Activated CD4-positive, CD25-positive, alpha-beta regulatory T cell treated with anti-CD3 and anti-CD28 coated beads, Interleukin-2, amount 50 U/mL, for 24 hours (primary cell): ENCODE results near the gene FLOT2.
"Not testable (repeated sequence)": the region's sequence is repeated elsewhere in the genome, so short reads cannot be mapped to it uniquely, and the experiment has no call there.

Source experiments
- ATAC-seq, 2 donors: fragments of 150-1000 bp; cut with Tn5 transposase; one replicate each; pipeline ENCODE4 v1.10.0; 2021; ENCODE audit warnings: mild to moderate bottlenecking in 1 of 2, moderate library complexity in 1 of 2

FLOT2 gene

GRCh38 chr17:28842282-28843012 is 55.1 kb downstream of the FLOT2 start, which contains the start of gene FAM222B:
TSS of gene FAM222B (minus strand) at chr17:28842790. CDS start at chr17:28766667, 76,123 bp downstream.
- peak; percentile 97 for ATAC-seq

GRCh38 chr17:28841901-28842281 is 55.6 kb downstream of the FLOT2 start:
- ATAC-seq = peak; percentile 3 to 7

GRCh38 chr17:28839221-28839620 is 58.3 kb downstream of the FLOT2 start:
- ATAC-seq = no peak

GRCh38 chr17:28836541-28836940 is 61.0 kb downstream of the FLOT2 start:
- ATAC-seq = not testable (repeated sequence)

GRCh38 chr17:28834420-28834819 is 63.1 kb downstream of the FLOT2 start:
- no peak for ATAC-seq
